ENCODE measurements around the gene MYO1D.
"Not testable (repeated sequence)": the region's sequence is repeated elsewhere in the genome, so short reads cannot be mapped to it uniquely, and the experiment has no call there.

The MYO1D gene

GRCh38 chr17:32483451-32484019 is 393.4 kb downstream of the MYO1D start:
- peak; percentile 34 for DNase-seq

- DNase-seq, result no peak
These were observed 394.2 kb downstream of the MYO1D start for GRCh38 chr17:32482568-32483320.

- no peak for DNase-seq
These were observed 395.7 kb downstream of the MYO1D start for GRCh38 chr17:32481193-32481592.

GRCh38 chr17:32479074-32479617 is 397.8 kb downstream of the MYO1D start:
- DNase-seq, result no peak

GRCh38 chr17:32477220-32477619 is 399.7 kb downstream of the MYO1D start:
- no peak for DNase-seq

- no peak for DNase-seq
These were observed 401.7 kb downstream of the MYO1D start for GRCh38 chr17:32475258-32475657.

- DNase-seq, result no peak
These were observed 405.3 kb downstream of the MYO1D start for GRCh38 chr17:32471652-32472051.

GRCh38 chr17:32470405-32471167 is 406.3 kb downstream of the MYO1D start:
- DNase-seq, result no peak

GRCh38 chr17:32467949-32468348 is 409.0 kb downstream of the MYO1D start:
- no peak for DNase-seq

GRCh38 chr17:32464374-32464773 is 412.6 kb downstream of the MYO1D start:
- no peak for DNase-seq

GRCh38 chr17:32463304-32463703 is 413.6 kb downstream of the MYO1D start:
- no peak for DNase-seq

GRCh38 chr17:32461853-32462617 is 414.9 kb downstream of the MYO1D start:
- peak; percentile 56 for DNase-seq

GRCh38 chr17:32461498-32461852 is 415.4 kb downstream of the MYO1D start:
- DNase-seq, result no peak

- no peak for DNase-seq
These were observed 416.9 kb downstream of the MYO1D start for GRCh38 chr17:32460054-32460453.

- no peak for DNase-seq
These were observed 418.6 kb downstream of the MYO1D start for GRCh38 chr17:32458371-32458770.

- no peak for DNase-seq
These were observed 423.6 kb downstream of the MYO1D start for GRCh38 chr17:32453370-32453769.

- no peak for DNase-seq
These were observed 424.6 kb downstream of the MYO1D start for GRCh38 chr17:32452281-32452680.

- no peak for DNase-seq
These were observed 425.0 kb downstream of the MYO1D start for GRCh38 chr17:32451879-32452278.

GRCh38 chr17:32450379-32450778 is 426.5 kb downstream of the MYO1D start:
- not testable (repeated sequence) for DNase-seq

GRCh38 chr17:32449963-32450362 is 427.0 kb downstream of the MYO1D start:
- DNase-seq, result no peak

- no peak for DNase-seq
These were observed 430.0 kb downstream of the MYO1D start for GRCh38 chr17:32446949-32447348.

- no peak for DNase-seq
These were observed 431.0 kb downstream of the MYO1D start for GRCh38 chr17:32445971-32446370.

GRCh38 chr17:32445497-32445896 is 431.4 kb downstream of the MYO1D start:
- DNase-seq, result no peak

Measured in central memory CD4-positive, alpha-beta T cell (primary cell).